Esophagus squamous epithelium (tissue), 4 donors: ENCODE data around the gene TTK.
"Not testable (repeated sequence)": the region's sequence is repeated elsewhere in the genome, so short reads cannot be mapped to it uniquely, and the experiment has no call there.

ENCODE experiments used
- CTCF ChIP-seq, 6 experiments: fragments of 450-650 bp in 4 of 6; fragments of 200-600 bp in 2 of 6; sonication (generic) in 2 of 6; IDR thresholded peaks; one replicate each; pipeline ENCODE4 v1.5.1; 2016 to 2019; ENCODE audit warnings: antibody characterized with exemption in 6 of 6, mild to moderate bottlenecking in 4 of 6, moderate library complexity in 4 of 6
- POLR2A ChIP-seq, 4 donors: fragments of 450-650 bp; IDR thresholded peaks; one replicate each; pipeline ENCODE4 v1.6.1; 2017; ENCODE audit warnings: antibody characterized with exemption in 4 of 4, mild to moderate bottlenecking in 4 of 4, moderate library complexity in 3 of 4

GRCh38 chr6:80070431-80070830 lies 66.0 kb downstream of the TTK start:
- TF ChIP-seq CTCF, POLR2A (IDR thresholded peaks at IDR 0.05): not testable (repeated sequence)
